ENCODE results near the gene KRTAP23-1.

Gene KRTAP23-1

DNA sequence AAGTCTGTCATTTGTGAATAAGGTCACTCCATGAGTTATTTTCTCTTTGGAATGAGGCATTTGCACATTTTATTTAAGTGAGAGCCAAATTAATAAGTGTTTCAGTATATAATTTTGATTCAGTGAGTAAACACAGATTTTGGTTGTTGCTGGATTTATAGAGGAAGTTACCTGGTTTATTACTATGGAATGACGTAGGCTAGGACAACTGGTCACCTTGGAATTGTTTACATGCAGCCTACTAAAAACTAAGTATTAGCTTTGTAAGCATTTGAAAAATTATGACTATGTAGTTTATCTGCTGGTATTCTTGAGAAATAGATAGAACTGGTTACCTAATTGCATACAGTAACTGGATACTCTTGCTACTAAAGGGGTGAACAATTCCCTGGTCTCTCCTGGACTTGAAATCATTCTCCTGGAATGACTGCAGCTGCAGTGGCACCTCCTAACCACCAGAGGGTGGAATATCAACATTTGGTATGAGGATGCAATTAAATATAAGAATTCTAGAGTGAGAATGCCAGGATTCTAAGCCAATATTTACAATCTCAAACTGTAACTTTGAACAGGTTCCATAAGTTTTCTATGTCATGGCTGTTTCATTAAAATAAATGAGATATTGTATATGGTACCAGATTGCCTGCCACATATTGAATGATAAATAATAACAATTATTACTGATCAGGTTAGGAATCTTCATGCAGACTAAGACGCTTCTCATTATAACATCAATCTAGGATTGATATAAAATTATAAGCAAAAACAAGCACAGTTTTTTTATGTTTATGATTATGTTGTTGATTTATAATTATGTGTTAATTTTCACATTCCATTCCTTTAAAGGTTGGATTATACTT is 7.5 kb downstream of the KRTAP23-1 start:
- no peaks in the 10 kb centered on the region for H3K27me3 ChIP-seq (ENCODE audit: insufficient read depth, poor library complexity, severe bottlenecking)
- DNase-seq (ENCODE audit: low read depth in 1 of 2, low spot score in 1 of 2) = no peak
- no peak overlapping the region for H3K4me3 ChIP-seq (replicated peaks; ENCODE audit: insufficient read depth, low read length)
- H3K27ac ChIP-seq (replicated peaks) = no peak overlapping the region
- no peak for TF ChIP-seq POLR2AphosphoS5 (IDR thresholded peaks at IDR 0.05; ENCODE audit: low read depth)
- no peak for TF ChIP-seq SPI1 (IDR thresholded peaks at IDR 0.05; ENCODE audit: borderline replicate concordance, low read depth)
- TF ChIP-seq, protein P1, sequence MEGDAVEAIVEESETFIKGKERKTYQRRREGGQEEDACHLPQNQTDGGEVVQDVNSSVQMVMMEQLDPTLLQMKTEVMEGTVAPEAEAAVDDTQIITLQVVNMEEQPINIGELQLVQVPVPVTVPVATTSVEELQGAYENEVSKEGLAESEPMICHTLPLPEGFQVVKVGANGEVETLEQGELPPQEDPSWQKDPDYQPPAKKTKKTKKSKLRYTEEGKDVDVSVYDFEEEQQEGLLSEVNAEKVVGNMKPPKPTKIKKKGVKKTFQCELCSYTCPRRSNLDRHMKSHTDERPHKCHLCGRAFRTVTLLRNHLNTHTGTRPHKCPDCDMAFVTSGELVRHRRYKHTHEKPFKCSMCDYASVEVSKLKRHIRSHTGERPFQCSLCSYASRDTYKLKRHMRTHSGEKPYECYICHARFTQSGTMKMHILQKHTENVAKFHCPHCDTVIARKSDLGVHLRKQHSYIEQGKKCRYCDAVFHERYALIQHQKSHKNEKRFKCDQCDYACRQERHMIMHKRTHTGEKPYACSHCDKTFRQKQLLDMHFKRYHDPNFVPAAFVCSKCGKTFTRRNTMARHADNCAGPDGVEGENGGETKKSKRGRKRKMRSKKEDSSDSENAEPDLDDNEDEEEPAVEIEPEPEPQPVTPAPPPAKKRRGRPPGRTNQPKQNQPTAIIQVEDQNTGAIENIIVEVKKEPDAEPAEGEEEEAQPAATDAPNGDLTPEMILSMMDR (IDR thresholded peaks at IDR 0.05; ENCODE audit: insufficient read depth, low read length) = peak; percentile 75
- TF ChIP-seq GABPA (IDR thresholded peaks at IDR 0.05; ENCODE audit: low read depth) = no peak
- TF ChIP-seq, protein P2, sequence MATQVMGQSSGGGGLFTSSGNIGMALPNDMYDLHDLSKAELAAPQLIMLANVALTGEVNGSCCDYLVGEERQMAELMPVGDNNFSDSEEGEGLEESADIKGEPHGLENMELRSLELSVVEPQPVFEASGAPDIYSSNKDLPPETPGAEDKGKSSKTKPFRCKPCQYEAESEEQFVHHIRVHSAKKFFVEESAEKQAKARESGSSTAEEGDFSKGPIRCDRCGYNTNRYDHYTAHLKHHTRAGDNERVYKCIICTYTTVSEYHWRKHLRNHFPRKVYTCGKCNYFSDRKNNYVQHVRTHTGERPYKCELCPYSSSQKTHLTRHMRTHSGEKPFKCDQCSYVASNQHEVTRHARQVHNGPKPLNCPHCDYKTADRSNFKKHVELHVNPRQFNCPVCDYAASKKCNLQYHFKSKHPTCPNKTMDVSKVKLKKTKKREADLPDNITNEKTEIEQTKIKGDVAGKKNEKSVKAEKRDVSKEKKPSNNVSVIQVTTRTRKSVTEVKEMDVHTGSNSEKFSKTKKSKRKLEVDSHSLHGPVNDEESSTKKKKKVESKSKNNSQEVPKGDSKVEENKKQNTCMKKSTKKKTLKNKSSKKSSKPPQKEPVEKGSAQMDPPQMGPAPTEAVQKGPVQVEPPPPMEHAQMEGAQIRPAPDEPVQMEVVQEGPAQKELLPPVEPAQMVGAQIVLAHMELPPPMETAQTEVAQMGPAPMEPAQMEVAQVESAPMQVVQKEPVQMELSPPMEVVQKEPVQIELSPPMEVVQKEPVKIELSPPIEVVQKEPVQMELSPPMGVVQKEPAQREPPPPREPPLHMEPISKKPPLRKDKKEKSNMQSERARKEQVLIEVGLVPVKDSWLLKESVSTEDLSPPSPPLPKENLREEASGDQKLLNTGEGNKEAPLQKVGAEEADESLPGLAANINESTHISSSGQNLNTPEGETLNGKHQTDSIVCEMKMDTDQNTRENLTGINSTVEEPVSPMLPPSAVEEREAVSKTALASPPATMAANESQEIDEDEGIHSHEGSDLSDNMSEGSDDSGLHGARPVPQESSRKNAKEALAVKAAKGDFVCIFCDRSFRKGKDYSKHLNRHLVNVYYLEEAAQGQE (IDR thresholded peaks at IDR 0.05; ENCODE audit: insufficient replicate concordance, low read depth) = no peak

DNA sequence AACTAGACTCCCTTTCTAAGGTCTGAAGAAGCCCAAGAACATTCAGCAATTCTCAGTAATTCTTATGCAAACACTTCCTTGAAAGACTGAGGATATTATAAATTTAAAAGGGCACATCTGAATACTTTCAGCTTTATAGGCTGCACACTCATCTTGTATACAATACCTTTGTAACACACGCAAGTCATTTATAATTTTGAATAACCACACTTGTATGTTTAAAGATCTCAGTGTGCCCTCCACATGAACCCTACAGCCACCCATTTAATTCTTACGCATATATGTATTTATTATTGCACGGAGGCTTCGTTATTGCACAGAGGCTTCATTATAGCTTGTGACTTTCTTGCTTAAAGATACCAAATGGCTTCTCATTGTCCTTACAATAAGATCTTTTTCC is 9.7 kb downstream of the KRTAP23-1 start:
- DNase-seq (ENCODE audit: low read depth in 1 of 2, low spot score in 1 of 2) = no peak
- no peaks in the 10 kb centered on the region for H3K27me3 ChIP-seq (ENCODE audit: insufficient read depth, poor library complexity, severe bottlenecking)
- H3K27ac ChIP-seq (replicated peaks) = no peak overlapping the region
- H3K4me3 ChIP-seq (replicated peaks; ENCODE audit: insufficient read depth, low read length) = no peak overlapping the region
- no peak for TF ChIP-seq POLR2AphosphoS5 (IDR thresholded peaks at IDR 0.05; ENCODE audit: low read depth)
- TF ChIP-seq SPI1 (IDR thresholded peaks at IDR 0.05; ENCODE audit: borderline replicate concordance, low read depth) = no peak
- no peak for TF ChIP-seq GABPA (IDR thresholded peaks at IDR 0.05; ENCODE audit: low read depth)
- TF ChIP-seq, protein P1 (IDR thresholded peaks at IDR 0.05; ENCODE audit: insufficient read depth, low read length) = no peak
- TF ChIP-seq, protein P2 (IDR thresholded peaks at IDR 0.05; ENCODE audit: insufficient replicate concordance, low read depth) = no peak

DNA sequence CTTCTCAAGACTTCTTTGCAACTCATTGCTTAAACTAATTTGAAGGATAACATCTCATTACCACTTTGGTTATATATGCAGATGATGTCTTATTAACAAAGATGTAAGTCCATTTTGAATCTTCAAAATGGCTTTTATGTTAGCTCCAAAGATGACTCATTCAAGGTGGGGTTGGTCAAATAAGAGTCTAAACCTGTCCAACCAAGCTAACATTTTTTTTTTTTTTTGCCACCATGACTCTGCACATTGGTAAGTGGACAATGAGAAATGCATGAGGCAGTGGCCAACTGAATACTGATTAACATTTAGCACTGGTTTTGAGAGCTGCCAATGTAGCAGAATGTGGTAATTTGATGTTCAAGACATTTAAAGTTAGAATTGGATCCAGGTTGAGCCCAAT is 10.6 kb downstream of the KRTAP23-1 start:
- no peaks in the 10 kb centered on the region for H3K27me3 ChIP-seq (ENCODE audit: insufficient read depth, poor library complexity, severe bottlenecking)
- DNase-seq (ENCODE audit: low read depth in 1 of 2, low spot score in 1 of 2) = no peak
- no peak overlapping the region for H3K27ac ChIP-seq (replicated peaks)
- no peak overlapping the region for H3K4me3 ChIP-seq (replicated peaks; ENCODE audit: insufficient read depth, low read length)
- TF ChIP-seq, protein P1 (IDR thresholded peaks at IDR 0.05; ENCODE audit: insufficient read depth, low read length) = no peak
- TF ChIP-seq GABPA (IDR thresholded peaks at IDR 0.05; ENCODE audit: low read depth) (no peak), SPI1 (IDR thresholded peaks at IDR 0.05; ENCODE audit: borderline replicate concordance, low read depth) (no peak), POLR2AphosphoS5 (IDR thresholded peaks at IDR 0.05; ENCODE audit: low read depth) (no peak)
- TF ChIP-seq, protein P2 (IDR thresholded peaks at IDR 0.05; ENCODE audit: insufficient replicate concordance, low read depth) = no peak

All from HL-60 (cell line).